ENCODE data around the gene ZNF22.
A peak's percentile ranks its signal among the peaks of the same experiment; 100 is the strongest.

ZNF22 gene

GRCh38 chr10:44965651-44966097 lies 35.0 kb upstream of the ZNF22 start:
- no peak for DNase-seq

- DNase-seq, result no peak
These were observed 34.5 kb upstream of the ZNF22 start for GRCh38 chr10:44966129-44966815.

GRCh38 chr10:44966816-44967509 lies 33.8 kb upstream of the ZNF22 start:
- DNase-seq, result no peak

- peak; percentile 19 for DNase-seq
These were observed 33.1 kb upstream of the ZNF22 start for GRCh38 chr10:44967616-44968015.

GRCh38 chr10:44968091-44968490 lies 32.6 kb upstream of the ZNF22 start:
- DNase-seq, result peak; percentile 57

- peak; percentile 27 for DNase-seq
These were observed 32.0 kb upstream of the ZNF22 start for GRCh38 chr10:44968500-44969400.

GRCh38 chr10:44969854-44970253 lies 30.9 kb upstream of the ZNF22 start:
- DNase-seq, result no peak

GRCh38 chr10:44970812-44971395 lies 29.8 kb upstream of the ZNF22 start:
- DNase-seq, result no peak

- no peak for DNase-seq
These were observed 29.3 kb upstream of the ZNF22 start for GRCh38 chr10:44971434-44971833.

GRCh38 chr10:44971935-44972757 lies 28.6 kb upstream of the ZNF22 start:
- DNase-seq, result no peak

- DNase-seq, result no peak
These were observed 27.8 kb upstream of the ZNF22 start for GRCh38 chr10:44972874-44973306.

GRCh38 chr10:44973323-44974081 lies 27.2 kb upstream of the ZNF22 start:
- DNase-seq, result no peak

- no peak for DNase-seq
These were observed 26.6 kb upstream of the ZNF22 start for GRCh38 chr10:44974082-44974627.

- peak; percentile 79 for DNase-seq
These were observed 25.9 kb upstream of the ZNF22 start for GRCh38 chr10:44974628-44975430.

GRCh38 chr10:44975431-44976331 lies 25.0 kb upstream of the ZNF22 start:
- DNase-seq, result no peak

GRCh38 chr10:44976352-44977198 lies 24.1 kb upstream of the ZNF22 start:
- DNase-seq, result no peak

- DNase-seq, result peak; percentile 29
These were observed 23.2 kb upstream of the ZNF22 start for GRCh38 chr10:44977287-44978212.

All from left hindlimb (tissue), 1 donor.